ENCODE measurements around the gene OR52N1. TPM values are rescaled to one million over a fixed set of nuclear protein-coding genes. Genes with fewer than 3 reads are reported as not detected.

Gene OR52N1
- total RNA-seq, 4 donors from 2014 or later: not detected

- TF ChIP-seq POLR2A (IDR thresholded peaks at IDR 0.05): no peak
- TF ChIP-seq, protein P1, sequence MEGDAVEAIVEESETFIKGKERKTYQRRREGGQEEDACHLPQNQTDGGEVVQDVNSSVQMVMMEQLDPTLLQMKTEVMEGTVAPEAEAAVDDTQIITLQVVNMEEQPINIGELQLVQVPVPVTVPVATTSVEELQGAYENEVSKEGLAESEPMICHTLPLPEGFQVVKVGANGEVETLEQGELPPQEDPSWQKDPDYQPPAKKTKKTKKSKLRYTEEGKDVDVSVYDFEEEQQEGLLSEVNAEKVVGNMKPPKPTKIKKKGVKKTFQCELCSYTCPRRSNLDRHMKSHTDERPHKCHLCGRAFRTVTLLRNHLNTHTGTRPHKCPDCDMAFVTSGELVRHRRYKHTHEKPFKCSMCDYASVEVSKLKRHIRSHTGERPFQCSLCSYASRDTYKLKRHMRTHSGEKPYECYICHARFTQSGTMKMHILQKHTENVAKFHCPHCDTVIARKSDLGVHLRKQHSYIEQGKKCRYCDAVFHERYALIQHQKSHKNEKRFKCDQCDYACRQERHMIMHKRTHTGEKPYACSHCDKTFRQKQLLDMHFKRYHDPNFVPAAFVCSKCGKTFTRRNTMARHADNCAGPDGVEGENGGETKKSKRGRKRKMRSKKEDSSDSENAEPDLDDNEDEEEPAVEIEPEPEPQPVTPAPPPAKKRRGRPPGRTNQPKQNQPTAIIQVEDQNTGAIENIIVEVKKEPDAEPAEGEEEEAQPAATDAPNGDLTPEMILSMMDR (IDR thresholded peaks at IDR 0.05): no peak
- no peak overlapping the region for H3K4me3 ChIP-seq (ENCODE audit: low read depth, poor library complexity, severe bottlenecking)
- 54 to 59% methylated on average over 6 of the region's 6 CpGs for WGBS, 2 donors
- intact Hi-C loops (cut with DNase I; ENCODE audit: low total_unique reads): no loop called here
- no peak for DNase-seq (ENCODE audit: low spot score in 2 of 2)
Observed at GRCh38 chr11:5796541-5796940, 5.5 kb upstream of the OR52N1 start.

DNA sequence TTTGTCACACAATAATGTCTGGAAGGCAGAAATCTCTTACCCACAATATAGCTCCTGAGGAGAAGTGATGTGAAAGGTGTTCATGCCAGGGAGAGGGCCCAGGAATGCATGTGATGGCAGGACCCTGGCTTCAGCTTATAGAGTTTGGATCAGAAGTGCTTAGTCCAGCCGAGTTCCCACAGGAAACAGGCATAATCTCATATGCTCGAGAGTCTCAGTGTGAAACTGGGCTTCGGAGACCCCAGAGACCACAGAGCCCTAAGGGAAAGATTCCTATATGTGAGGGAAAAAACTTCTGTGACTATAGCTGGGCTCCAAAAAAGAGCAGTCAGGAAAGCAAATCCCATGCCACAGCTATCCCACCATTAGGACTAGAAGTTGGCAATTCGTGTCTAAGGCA, 7.8 kb downstream of the OR52N1 start, which contains the start of gene OR52N5:
TSS of gene OR52N5 (minus strand) at position 101 of the 400 bp plus-strand sequence. CDS start 4,721 bp downstream, outside the sequence.
- no peak within 1 kb of the TSS for H3K4me3 ChIP-seq (ENCODE audit: low read depth, poor library complexity, severe bottlenecking)
- no peak for TF ChIP-seq POLR2A (IDR thresholded peaks at IDR 0.05)
- TF ChIP-seq, protein P1 (IDR thresholded peaks at IDR 0.05): no peak
- intact Hi-C loops (cut with DNase I; ENCODE audit: low total_unique reads): no loop called here
- no peak for DNase-seq (ENCODE audit: low spot score in 2 of 2)
- 30 to 44% methylated on average over 3 to 4 of the region's 4 CpGs for WGBS, 2 donors

- DNase-seq (ENCODE audit: low spot score in 2 of 2): no peak
- intact Hi-C loops (cut with DNase I; ENCODE audit: low total_unique reads): no loop called here
- no peak for TF ChIP-seq POLR2A (IDR thresholded peaks at IDR 0.05)
- TF ChIP-seq, protein P1 (IDR thresholded peaks at IDR 0.05): no peak
- 46 to 55% methylated on average over 1 of the region's 1 CpG for WGBS, 2 donors
- H3K4me3 ChIP-seq (ENCODE audit: low read depth, poor library complexity, severe bottlenecking): no peak overlapping the region
Observed at GRCh38 chr11:5767056-5767455, 24.0 kb downstream of the OR52N1 start.

GRCh38 chr11:5753943-5754342, 37.1 kb downstream of the OR52N1 start, which contains the start of gene OR52N4:
Gene OR52N4 (plus strand): TSS chr11:5754243. CDS start chr11:5754741, 498 bp downstream.
- TF ChIP-seq, protein P1 (IDR thresholded peaks at IDR 0.05): no peak
- TF ChIP-seq POLR2A (IDR thresholded peaks at IDR 0.05): no peak
- 86 to 94% methylated on average over 1 of the region's 1 CpG for WGBS, 2 donors
- intact Hi-C loops (cut with DNase I; ENCODE audit: low total_unique reads): no loop called here

DNA sequence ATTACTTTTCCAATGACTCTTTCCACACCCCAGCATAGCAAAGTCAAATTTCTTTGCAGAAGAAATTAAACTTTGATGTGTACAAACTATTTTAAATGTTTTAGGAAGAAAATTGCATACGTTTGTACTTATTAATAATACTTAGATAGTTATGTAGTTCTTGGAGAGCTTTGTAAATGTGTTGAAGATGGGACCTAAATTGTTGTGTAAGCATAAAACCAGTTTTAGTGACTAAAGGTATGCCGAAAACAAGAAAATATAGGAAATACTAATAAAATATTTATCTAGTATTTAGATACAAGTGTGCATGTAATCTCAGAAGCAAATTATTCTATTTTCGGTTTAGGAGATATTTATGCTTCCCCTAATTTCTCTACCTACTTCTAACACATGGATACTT, 41.2 kb downstream of the OR52N1 start:
- no peak for DNase-seq (ENCODE audit: low spot score in 2 of 2)
- no peak overlapping the region for H3K4me3 ChIP-seq (ENCODE audit: low read depth, poor library complexity, severe bottlenecking)
- no peak for TF ChIP-seq POLR2A (IDR thresholded peaks at IDR 0.05)
- TF ChIP-seq, protein P1 (IDR thresholded peaks at IDR 0.05): no peak
- 77 to 82% methylated on average over 3 of the region's 3 CpGs for WGBS, 2 donors
- intact Hi-C loops (cut with DNase I; ENCODE audit: low total_unique reads): no loop called here

More at GRCh38 chr11:5753943-5754342, 37.1 kb downstream of the OR52N1 start, which contains the start of gene OR52N4:
- no peak within 1 kb of the TSS for H3K4me3 ChIP-seq (ENCODE audit: low read depth, poor library complexity, severe bottlenecking)
- DNase-seq (ENCODE audit: low spot score in 2 of 2): no peak

DNA sequence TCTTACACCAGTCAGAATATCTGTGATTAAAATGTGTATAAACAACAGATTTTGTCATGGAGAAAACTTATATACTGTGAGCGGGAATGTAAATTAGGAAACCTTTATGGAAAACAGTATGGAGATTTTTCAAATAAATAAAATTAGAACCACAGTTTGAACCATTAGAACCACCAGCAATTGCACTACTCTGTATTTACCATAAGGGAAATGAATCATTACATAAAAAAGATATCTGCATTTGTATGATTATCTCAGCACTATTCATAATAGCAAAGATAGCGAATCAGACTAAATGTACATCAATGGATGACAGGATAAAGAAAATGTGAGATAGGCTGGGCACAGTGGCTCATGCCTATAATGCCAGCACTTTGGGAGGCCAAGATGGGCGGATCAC, 44.5 kb downstream of the OR52N1 start:
- WGBS, 2 donors: 71 to 99% methylated on average over 2 to 3 of the region's 3 CpGs
- TF ChIP-seq POLR2A (IDR thresholded peaks at IDR 0.05): no peak
- TF ChIP-seq, protein P1 (IDR thresholded peaks at IDR 0.05): no peak
- no peak for DNase-seq (ENCODE audit: low spot score in 2 of 2)
- intact Hi-C loops (cut with DNase I; ENCODE audit: low total_unique reads): no loop called here
- H3K4me3 ChIP-seq (ENCODE audit: low read depth, poor library complexity, severe bottlenecking): no peak overlapping the region
